Activated T-helper 2 cell treated with anti-CD3 and anti-CD28 coated beads, Interferon-gamma antibody, Interleukin-2, Interleukin-4, amounts not matched to agents 10 μg/mL and 5 μg/mL and 100 μg/mL, durations not matched to agents 14 hours and 24 hours and 36 hours (primary cell): ENCODE measurements around the gene UBL4A. TPM values are rescaled to one million over a fixed set of nuclear protein-coding genes. Genes with fewer than 3 reads are reported as not detected.

Source experiments
- DNase-seq: peaks from one replicate; pipeline ENCODE4 v3.0.0; 2021; ENCODE audit warnings: low spot score
- H3K27ac Mint-ChIP-seq: one replicate; pipeline ENCODE4 v1.8.0; 2021; ENCODE audit warnings: mixed read lengths
- H3K27me3 Mint-ChIP-seq: one replicate; pipeline ENCODE4 v1.8.0; 2021; ENCODE audit warnings: low read depth, mixed read lengths
- H3K36me3 Mint-ChIP-seq: one replicate; pipeline ENCODE4 v1.8.0; 2021; ENCODE audit warnings: low read depth, mixed read lengths
- H3K4me1 Mint-ChIP-seq: one replicate; pipeline ENCODE4 v1.8.0; 2021; ENCODE audit warnings: low read depth, mixed read lengths
- H3K4me3 Mint-ChIP-seq: one replicate; pipeline ENCODE4 v1.8.0; 2021; ENCODE audit warnings: low read depth, mild to moderate bottlenecking, moderate library complexity, mixed read lengths
- H3K9me3 Mint-ChIP-seq: one replicate; pipeline ENCODE4 v1.8.0; 2021; ENCODE audit warnings: mixed read lengths
- intact Hi-C: fragments of 100-400 bp; cut with micrococcal nuclease; formaldehyde crosslinking; loops from one replicate; pipeline ENCODE4 v1.15.1; 2023
- total RNA-seq: library from RNA; stranded (reverse); gene quantifications from 2 replicates; pipeline ENCODE4 v1.2.3, GENCODE V29; 2022

The UBL4A gene
- total RNA-seq, 1 donor from 2014 or later = 55.5 TPM

DNA sequence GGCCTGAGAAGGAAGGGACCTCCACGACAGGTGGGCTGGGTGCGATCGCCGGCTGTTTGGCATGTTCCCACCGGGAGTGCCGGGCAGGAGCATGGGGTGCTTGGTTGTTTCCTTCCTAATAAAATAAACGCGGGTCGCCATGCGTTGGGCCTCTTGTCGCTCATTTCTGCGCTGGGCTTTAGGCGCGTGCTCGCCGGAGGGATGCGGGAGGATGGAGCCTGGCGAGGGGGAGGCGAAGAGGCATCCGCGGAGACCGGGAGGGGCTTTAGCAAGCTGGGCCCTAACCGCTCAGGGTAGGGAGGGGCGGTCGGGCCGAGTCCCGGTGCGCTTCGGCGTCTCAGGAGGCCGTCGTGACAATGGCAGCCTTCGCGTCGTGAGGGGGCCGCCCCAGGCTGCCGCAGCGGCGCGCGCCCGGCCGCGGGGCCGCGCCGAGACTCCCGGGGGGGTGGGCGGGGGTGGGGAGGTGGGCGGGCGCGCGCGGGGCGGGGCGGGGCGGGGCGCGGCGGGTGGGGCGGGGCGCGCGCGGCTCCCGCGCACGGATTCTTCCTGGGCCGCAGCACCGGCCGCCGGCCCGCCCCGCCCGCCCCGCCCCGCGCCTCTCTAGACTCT is 49.9 kb downstream of the UBL4A start:
- H3K27me3 Mint-ChIP-seq = no peaks in the 10 kb centered on the region
- H3K36me3 Mint-ChIP-seq = peaks cover 34% of the 10 kb centered on the region
- H3K27ac Mint-ChIP-seq = peak overlapping the region; percentile 78
- H3K4me3 Mint-ChIP-seq = peak overlapping the region; percentile 72
- H3K4me1 Mint-ChIP-seq = peaks cover 9% of the 10 kb centered on the region
- intact Hi-C loops = loop anchor here (5.0 kb wide), 1 partner anchor 39 kb away; the partner anchor contains the start of gene RPL10
- DNase-seq = peak; percentile 47
- H3K9me3 Mint-ChIP-seq = no peaks in the 10 kb centered on the region

- intact Hi-C loops = loop anchor here (5.0 kb wide), 1 partner anchor 38 kb away; the partner anchor contains the start of gene RPL10
- H3K4me1 Mint-ChIP-seq = peaks cover 16% of the 10 kb centered on the region
- H3K27me3 Mint-ChIP-seq = no peaks in the 10 kb centered on the region
- peaks cover 40% of the 10 kb centered on the region for H3K36me3 Mint-ChIP-seq
- H3K9me3 Mint-ChIP-seq = no peaks in the 10 kb centered on the region
- H3K4me3 Mint-ChIP-seq = no peak overlapping the region
- no peak for DNase-seq
- no peak overlapping the region for H3K27ac Mint-ChIP-seq
Observed at GRCh38 chrX:154435171-154435733, 51.2 kb downstream of the UBL4A start.

DNA sequence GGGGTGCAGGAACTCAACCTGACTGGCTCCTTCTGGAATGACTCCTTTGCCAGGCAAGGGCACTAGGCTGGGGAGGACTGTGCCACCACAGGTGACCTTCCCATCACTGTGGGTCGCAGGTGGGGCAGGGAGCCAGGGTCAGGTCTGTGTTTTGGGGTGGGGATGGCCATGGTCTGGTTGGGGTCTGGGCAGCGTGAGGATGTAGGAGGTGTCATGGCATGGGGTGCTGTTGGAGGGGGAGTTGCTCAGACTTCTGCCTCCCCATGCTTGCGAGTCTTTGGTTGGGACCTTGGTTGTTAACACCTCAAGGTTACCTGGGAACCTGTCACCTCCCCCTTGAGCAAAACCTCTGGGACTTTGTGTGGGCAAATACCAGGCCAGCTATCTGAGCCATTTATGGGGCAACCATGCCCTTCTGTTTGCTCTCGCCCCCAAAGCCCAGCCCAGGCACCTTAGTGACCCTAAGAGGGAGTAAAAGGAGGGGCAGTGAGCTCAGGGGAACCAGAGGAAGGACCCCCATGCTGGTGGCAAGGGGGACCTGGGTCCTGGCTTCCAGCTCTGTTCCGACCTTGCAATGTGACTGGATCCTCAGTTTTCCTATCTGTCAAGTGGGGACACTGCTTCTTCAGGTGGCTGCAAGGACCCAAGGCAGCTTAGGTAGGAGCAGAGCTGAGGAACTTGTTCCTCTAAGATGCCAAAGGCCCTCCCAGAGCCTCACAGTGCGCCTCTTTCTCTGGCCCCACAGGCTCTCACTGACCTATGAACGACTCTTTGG is 51.8 kb downstream of the UBL4A start:
- H3K36me3 Mint-ChIP-seq = peaks cover 38% of the 10 kb centered on the region
- intact Hi-C loops = loop anchor here (5.0 kb wide), 1 partner anchor 37 kb away; the partner anchor contains the start of gene RPL10

More for the DNA sequence above, 51.8 kb downstream of the UBL4A start:
- Mint-ChIP-seq H3K4me3 (no peak overlapping the region), H3K27ac (peak overlapping the region; percentile 33), H3K9me3 (no peaks in the 10 kb centered on the region), H3K27me3 (no peaks in the 10 kb centered on the region), H3K4me1 (peaks cover 19% of the 10 kb centered on the region)
- no peak for DNase-seq

Other genes with a start within 250 kb of the UBL4A start
- gene OPN1MW3, start 229.0 kb downstream of the UBL4A start, total RNA-seq = not detected in 2 replicates
- not detected in 2 replicates for gene TEX28, start 191.5 kb downstream of the UBL4A start, total RNA-seq
- gene TKTL1, start 190.8 kb downstream of the UBL4A start, total RNA-seq = 0.07 and 0.09 TPM in 2 replicates
- 1,005 and 1,026 TPM in 2 replicates for gene FLNA, start 112.0 kb downstream of the UBL4A start, total RNA-seq
- 95.6 and 98.8 TPM in 2 replicates for gene EMD, start 107.3 kb downstream of the UBL4A start, total RNA-seq
- 2,692 and 2,787 TPM in 2 replicates for gene RPL10, start 88.2 kb downstream of the UBL4A start, total RNA-seq
- 18.1 TPM in 2 replicates for gene DNASE1L1, start 77.4 kb downstream of the UBL4A start, total RNA-seq
- gene TAFAZZIN, start 75.1 kb downstream of the UBL4A start, total RNA-seq = 77.3 TPM in 2 replicates
- gene ATP6AP1, start 57.9 kb downstream of the UBL4A start, total RNA-seq = 47.4 and 48.9 TPM in 2 replicates
- 115 and 117 TPM in 2 replicates for gene GDI1, start 49.5 kb downstream of the UBL4A start, total RNA-seq
- 79.6 and 84.1 TPM in 2 replicates for gene FAM50A, start 42.5 kb downstream of the UBL4A start, total RNA-seq
- 62.1 and 62.5 TPM in 2 replicates for gene PLXNA3, start 28.3 kb downstream of the UBL4A start, total RNA-seq
- gene LAGE3, start 7.3 kb downstream of the UBL4A start, total RNA-seq = 49.4 and 51.7 TPM in 2 replicates
- 17.5 and 18.3 TPM in 2 replicates for gene SLC10A3, start 4.0 kb upstream of the UBL4A start, total RNA-seq
- 39.2 and 39.8 TPM in 2 replicates for gene FAM3A, start 29.6 kb upstream of the UBL4A start, total RNA-seq
- 82.8 and 86.4 TPM in 2 replicates for gene G6PD, start 60.2 kb upstream of the UBL4A start, total RNA-seq
- gene IKBKG, start 61.0 kb upstream of the UBL4A start, total RNA-seq = 40.5 and 41.7 TPM in 2 replicates
- not detected in 2 replicates for gene CTAG1A, start 98.5 kb upstream of the UBL4A start, total RNA-seq
- gene CTAG1B, start 132.7 kb upstream of the UBL4A start, total RNA-seq = not detected in 2 replicates
- gene CTAG2, start 167.0 kb upstream of the UBL4A start, total RNA-seq = not detected in 2 replicates